ENCODE results near the gene MCC.

The MCC gene

GRCh38 chr5:113520899-113521298 lies 32.6 kb upstream of the MCC start:
- no peak overlapping the region for H3K4me3 ChIP-seq (ENCODE audit: low read depth, low read length)
- DNase-seq (ENCODE audit: low read depth) = no peak
- TF ChIP-seq CTCF (IDR thresholded peaks at IDR 0.05; ENCODE audit: control insufficient read depth, extremely low read depth, insufficient read depth) = no peak

GRCh38 chr5:113520429-113520828 lies 32.2 kb upstream of the MCC start:
- no peak for DNase-seq (ENCODE audit: low read depth)
- no peak overlapping the region for H3K4me3 ChIP-seq (ENCODE audit: low read depth, low read length)
- no peak for TF ChIP-seq CTCF (IDR thresholded peaks at IDR 0.05; ENCODE audit: control insufficient read depth, extremely low read depth, insufficient read depth)

- TF ChIP-seq CTCF (IDR thresholded peaks at IDR 0.05; ENCODE audit: control insufficient read depth, extremely low read depth, insufficient read depth) = no peak
- no peak overlapping the region for H3K4me3 ChIP-seq (ENCODE audit: low read depth, low read length)
- DNase-seq (ENCODE audit: low read depth) = no peak
Measured at GRCh38 chr5:113519412-113519811, 31.2 kb upstream of the MCC start.

- TF ChIP-seq CTCF (IDR thresholded peaks at IDR 0.05; ENCODE audit: control insufficient read depth, extremely low read depth, insufficient read depth) = no peak
- no peak for DNase-seq (ENCODE audit: low read depth)
- H3K4me3 ChIP-seq (ENCODE audit: low read depth, low read length) = no peak overlapping the region
Measured at GRCh38 chr5:113518884-113519283, 30.6 kb upstream of the MCC start.

GRCh38 chr5:113514289-113514635 lies 26.0 kb upstream of the MCC start:
- no peak for DNase-seq (ENCODE audit: low read depth)
- peak overlapping the region; percentile 81 for H3K4me3 ChIP-seq (ENCODE audit: low read depth, low read length)
- TF ChIP-seq CTCF (IDR thresholded peaks at IDR 0.05; ENCODE audit: control insufficient read depth, extremely low read depth, insufficient read depth) = no peak

- DNase-seq (ENCODE audit: low read depth) = peak; percentile 62
- H3K4me3 ChIP-seq (ENCODE audit: low read depth, low read length) = peak within 1 kb of the TSS; percentile 81
- TF ChIP-seq CTCF (IDR thresholded peaks at IDR 0.05; ENCODE audit: control insufficient read depth, extremely low read depth, insufficient read depth) = peak; percentile 62
Measured at GRCh38 chr5:113513384-113514288, 25.4 kb upstream of the MCC start, which contains the start of gene YTHDC2. Gene YTHDC2, plus strand, starts transcription at chr5:113513694. Its CDS starts 202 bp downstream, at chr5:113513896.

- no peak overlapping the region for H3K4me3 ChIP-seq (ENCODE audit: low read depth, low read length)
- TF ChIP-seq CTCF (IDR thresholded peaks at IDR 0.05; ENCODE audit: control insufficient read depth, extremely low read depth, insufficient read depth) = no peak
- no peak for DNase-seq (ENCODE audit: low read depth)
Measured at GRCh38 chr5:113512341-113512740, 24.1 kb upstream of the MCC start.
